ENCODE results near the gene RBM18.

The RBM18 gene

DNA sequence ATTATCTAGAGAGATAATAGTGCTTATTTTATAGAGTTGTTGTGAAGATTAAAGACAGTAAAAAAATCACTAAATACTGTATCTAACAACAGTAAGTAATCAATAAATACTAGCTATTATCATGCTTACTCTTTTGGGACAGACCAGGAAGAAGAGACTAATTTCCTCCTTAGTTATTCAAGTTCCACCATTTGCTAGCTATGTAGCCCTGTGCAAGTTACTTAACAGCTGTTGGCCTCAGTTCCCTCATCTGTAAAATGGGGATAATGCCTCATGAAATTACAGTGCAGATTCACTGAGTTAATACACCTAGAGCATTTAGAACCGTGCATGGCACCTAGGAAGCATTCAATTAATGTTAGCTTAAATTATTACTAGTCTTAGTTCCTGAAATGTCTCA lies 2.6 kb downstream of the RBM18 start:
- TF ChIP-seq, protein P1, sequence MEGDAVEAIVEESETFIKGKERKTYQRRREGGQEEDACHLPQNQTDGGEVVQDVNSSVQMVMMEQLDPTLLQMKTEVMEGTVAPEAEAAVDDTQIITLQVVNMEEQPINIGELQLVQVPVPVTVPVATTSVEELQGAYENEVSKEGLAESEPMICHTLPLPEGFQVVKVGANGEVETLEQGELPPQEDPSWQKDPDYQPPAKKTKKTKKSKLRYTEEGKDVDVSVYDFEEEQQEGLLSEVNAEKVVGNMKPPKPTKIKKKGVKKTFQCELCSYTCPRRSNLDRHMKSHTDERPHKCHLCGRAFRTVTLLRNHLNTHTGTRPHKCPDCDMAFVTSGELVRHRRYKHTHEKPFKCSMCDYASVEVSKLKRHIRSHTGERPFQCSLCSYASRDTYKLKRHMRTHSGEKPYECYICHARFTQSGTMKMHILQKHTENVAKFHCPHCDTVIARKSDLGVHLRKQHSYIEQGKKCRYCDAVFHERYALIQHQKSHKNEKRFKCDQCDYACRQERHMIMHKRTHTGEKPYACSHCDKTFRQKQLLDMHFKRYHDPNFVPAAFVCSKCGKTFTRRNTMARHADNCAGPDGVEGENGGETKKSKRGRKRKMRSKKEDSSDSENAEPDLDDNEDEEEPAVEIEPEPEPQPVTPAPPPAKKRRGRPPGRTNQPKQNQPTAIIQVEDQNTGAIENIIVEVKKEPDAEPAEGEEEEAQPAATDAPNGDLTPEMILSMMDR (IDR thresholded peaks at IDR 0.05; ENCODE audit: borderline replicate concordance, control extremely low read depth, extremely low read depth, insufficient read depth, missing control alignments) = no peak
- in situ Hi-C loops (cut with MboI; ENCODE audit: low sequenced_read_pairs, unreplicated experiment) = no loop called here
- no peak for DNase-seq (ENCODE audit: low spot score)

DNA sequence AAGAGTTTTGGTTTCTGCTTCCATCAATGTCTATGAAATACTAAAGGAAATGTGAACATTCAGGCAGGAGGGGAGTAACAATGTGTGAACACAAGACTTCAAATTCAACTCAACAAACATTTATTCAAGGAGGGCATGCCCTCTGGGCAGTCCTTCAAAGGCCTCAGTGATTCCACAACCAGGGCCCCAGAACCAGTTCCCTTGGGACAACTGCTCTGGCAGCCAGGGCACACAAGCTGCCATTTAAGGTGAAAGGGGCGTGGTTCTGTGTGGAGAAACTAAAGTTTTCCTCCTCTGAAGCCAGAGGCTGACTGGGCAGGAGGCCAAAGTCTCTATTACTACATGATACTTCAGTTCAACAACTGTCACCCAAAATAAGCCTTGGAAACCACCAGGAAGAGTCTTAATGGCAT lies 3.2 kb downstream of the RBM18 start:
- DNase-seq (ENCODE audit: low spot score) = no peak
- in situ Hi-C loops (cut with MboI; ENCODE audit: low sequenced_read_pairs, unreplicated experiment) = no loop called here
- TF ChIP-seq, protein P1 (IDR thresholded peaks at IDR 0.05; ENCODE audit: borderline replicate concordance, control extremely low read depth, extremely low read depth, insufficient read depth, missing control alignments) = no peak

DNA sequence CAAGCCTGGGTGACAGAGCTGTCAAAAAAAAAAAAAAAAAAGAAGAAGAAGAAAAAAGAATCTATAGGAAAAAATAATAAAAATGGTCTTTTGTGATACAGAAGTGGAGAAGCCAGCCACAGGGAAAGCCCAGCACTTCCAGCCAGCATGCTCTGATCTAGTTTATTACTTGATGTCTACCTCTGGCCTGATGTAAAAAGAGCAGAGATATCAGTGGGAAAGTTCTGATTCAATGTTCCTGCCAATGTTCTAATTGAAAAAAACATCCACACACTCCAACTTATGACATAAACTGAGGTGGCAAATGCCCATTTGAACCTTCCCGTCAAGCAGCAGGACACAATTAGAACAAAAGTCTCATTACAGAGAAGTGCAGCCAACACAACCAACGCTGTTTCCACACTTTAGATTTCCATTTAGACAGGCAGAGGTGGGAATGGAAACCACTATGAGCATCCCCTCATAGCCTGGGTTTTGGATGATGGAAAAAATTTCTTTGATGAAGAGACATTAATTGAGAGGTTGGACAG lies 5.7 kb downstream of the RBM18 start:
- DNase-seq (ENCODE audit: low spot score) = no peak
- TF ChIP-seq, protein P1 (IDR thresholded peaks at IDR 0.05; ENCODE audit: borderline replicate concordance, control extremely low read depth, extremely low read depth, insufficient read depth, missing control alignments) = no peak
- in situ Hi-C loops (cut with MboI; ENCODE audit: low sequenced_read_pairs, unreplicated experiment) = no loop called here

DNA sequence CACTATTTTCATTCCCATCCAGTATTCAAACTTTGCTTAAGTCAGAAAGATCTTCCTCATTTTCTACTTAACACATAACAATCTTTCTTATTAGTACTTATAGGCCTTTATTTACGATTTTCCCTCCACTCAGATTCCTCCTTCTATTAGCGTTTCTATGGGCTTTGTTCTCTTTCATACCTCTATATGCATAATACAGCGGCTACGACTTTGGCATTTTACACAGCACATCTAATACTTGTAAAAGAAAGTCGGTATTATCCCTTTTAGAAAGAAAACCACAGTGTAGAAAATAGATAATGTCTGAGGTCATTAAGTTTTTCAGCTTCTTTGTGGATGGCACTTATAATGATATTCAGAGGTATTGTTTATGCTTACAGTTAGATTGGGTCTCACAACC lies 8.4 kb downstream of the RBM18 start:
- TF ChIP-seq, protein P1 (IDR thresholded peaks at IDR 0.05; ENCODE audit: borderline replicate concordance, control extremely low read depth, extremely low read depth, insufficient read depth, missing control alignments) = no peak
- in situ Hi-C loops (cut with MboI; ENCODE audit: low sequenced_read_pairs, unreplicated experiment) = no loop called here
- DNase-seq (ENCODE audit: low spot score) = no peak

DNA sequence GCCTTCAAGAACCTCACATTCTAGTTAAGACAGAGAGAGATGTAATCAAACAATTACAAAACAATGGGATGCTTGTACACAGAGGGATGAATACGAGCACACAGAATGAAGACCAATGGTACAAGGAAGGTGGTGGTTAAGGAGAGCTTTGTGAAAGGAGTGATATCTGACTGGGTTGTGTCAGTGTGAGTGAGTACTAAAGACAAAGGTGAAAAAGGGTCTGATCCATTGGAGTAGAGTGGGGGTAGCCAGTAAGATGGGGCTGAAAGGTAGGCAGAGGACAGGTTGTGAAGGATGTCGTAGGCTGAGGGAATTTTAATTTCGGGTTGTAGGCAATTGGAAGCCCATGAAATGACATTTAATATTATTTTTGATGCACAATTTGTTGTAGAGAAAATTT lies 9.9 kb downstream of the RBM18 start:
- in situ Hi-C loops (cut with MboI; ENCODE audit: low sequenced_read_pairs, unreplicated experiment) = no loop called here
- DNase-seq (ENCODE audit: low spot score) = no peak
- TF ChIP-seq, protein P1 (IDR thresholded peaks at IDR 0.05; ENCODE audit: borderline replicate concordance, control extremely low read depth, extremely low read depth, insufficient read depth, missing control alignments) = no peak

DNA sequence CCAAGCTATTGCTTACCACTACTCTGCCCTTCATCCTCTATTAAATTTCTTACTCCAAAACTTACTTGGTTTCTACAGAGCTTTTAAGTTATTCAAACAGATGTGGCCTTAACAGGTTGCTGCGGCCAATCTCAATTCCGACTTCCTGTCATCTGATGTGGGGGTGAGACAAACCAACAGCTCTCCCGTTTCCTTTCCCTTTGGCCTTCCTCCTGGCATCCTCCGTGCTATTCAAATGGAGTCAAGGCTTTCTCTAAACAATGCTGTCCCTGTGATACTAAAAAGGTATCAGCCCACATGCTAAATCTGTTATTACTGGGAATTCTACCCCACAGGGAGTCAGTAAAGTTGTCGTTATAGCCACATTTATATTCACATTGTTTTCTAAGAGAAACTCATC lies 11.8 kb downstream of the RBM18 start:
- TF ChIP-seq, protein P1 (IDR thresholded peaks at IDR 0.05; ENCODE audit: borderline replicate concordance, control extremely low read depth, extremely low read depth, insufficient read depth, missing control alignments) = no peak
- in situ Hi-C loops (cut with MboI; ENCODE audit: low sequenced_read_pairs, unreplicated experiment) = no loop called here
- no peak for DNase-seq (ENCODE audit: low spot score)

DNA sequence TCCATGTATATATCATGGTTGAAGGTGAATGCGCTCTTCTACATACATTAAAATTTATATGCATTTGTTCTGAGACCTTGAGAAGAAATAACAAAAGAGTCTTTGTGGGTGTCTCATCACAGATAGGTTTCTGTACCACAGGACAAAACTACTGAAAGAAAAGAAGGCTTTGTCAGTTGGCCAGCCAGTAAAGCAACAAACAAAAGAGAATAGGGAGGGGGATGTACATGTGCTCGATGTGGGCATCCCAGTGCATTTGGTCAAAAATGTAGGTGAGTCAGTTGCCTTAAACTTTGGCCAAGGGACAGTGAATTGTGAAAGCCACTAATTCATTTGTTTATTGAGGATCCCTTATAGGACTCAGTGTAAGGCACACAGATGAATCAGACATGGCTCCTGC lies 13.3 kb downstream of the RBM18 start:
- in situ Hi-C loops (cut with MboI; ENCODE audit: low sequenced_read_pairs, unreplicated experiment) = no loop called here
- TF ChIP-seq, protein P1 (IDR thresholded peaks at IDR 0.05; ENCODE audit: borderline replicate concordance, control extremely low read depth, extremely low read depth, insufficient read depth, missing control alignments) = no peak
- DNase-seq (ENCODE audit: low spot score) = no peak

All from GM13976 (cell line).